Dermis microvascular lymphatic vessel endothelial cell (primary cell): ENCODE data around the gene TRIM49B. TPM values are rescaled to one million over a fixed set of nuclear protein-coding genes. Genes with fewer than 3 reads are reported as not detected.
"Not testable (repeated sequence)": the region's sequence is repeated elsewhere in the genome, so short reads cannot be mapped to it uniquely, and the experiment has no call there.

ENCODE experiments used
- DNase-seq, 2 donors: peaks; one replicate each; pipeline versions ENCODE4 v3.0.0 to v3.0.0-alpha.2; 2010; ENCODE audit warnings: low read depth in 2 of 2
- total RNA-seq: library from RNA; depleted of rRNA; stranded (reverse); fragments of >200 nt; gene quantifications from 2 replicates; pipeline ENCODE4 v1.2.1, GENCODE V29; 2014

The TRIM49B gene, protein sequence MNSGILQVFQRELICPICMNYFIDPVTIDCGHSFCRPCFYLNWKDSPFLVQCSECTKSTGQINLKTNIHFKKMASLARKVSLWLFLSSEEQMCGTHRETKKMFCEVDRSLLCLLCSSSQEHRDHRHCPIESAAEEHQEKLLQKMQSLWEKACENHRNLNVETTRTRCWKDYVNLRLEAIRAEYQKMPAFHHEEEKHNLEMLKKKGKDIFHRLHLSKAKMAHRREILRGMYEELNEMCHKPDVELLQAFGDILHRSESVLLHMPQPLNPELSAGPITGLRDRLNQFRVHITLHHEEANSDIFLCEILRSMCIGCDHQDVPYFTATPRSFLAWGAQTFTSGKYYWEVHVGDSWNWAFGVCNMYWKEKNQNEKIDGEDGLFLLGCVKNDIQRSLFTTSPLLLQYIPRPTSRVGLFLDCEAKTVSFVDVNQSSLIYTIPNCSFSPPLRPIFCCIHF
- total RNA-seq: not detected in 2 replicates

DNA sequence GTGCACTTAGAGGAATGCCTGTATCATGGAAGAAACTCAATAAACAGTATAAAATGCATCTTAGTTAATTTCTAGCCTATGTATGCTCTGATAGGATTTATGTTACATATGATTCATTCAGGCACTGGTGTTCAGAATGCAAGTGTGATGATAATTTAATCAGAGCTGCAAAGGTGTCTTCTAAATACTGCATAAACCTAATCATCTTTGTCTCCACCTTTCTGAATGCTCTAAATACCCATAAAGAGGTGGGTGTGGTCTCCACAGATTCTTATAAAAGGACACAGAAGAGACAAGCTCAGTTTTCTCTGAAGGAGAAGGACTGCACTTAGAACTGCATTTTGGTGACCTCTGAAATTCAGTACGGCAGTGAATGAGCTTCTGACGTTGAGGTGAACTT is at the start of gene TRIM49B:
TRIM49B (plus strand) TSS at position 301 of the 400 bp plus-strand sequence. CDS start 2,777 bp downstream, outside the sequence.
- not testable (repeated sequence) for DNase-seq

DNA sequence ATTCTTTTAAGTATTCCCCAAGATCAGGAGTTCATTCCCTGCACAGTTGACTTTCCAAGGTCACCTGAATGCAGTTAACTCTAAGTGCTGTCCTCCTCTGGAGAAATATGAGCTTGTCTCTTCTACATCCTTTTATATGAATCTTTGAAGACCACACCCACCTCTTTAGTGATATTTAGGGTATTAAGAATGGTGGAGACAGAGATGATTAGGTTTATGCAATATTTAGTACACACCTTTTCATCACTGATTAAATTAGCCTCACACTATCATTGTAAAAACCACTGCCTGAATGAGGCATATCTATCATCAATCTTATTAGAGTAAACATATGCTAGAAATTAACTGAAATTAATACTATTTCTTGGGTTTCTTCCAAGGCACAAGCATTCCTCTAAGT is 44.8 kb upstream of the TRIM49B start, which contains the start of gene TRIM51G:
TRIM51G (minus strand) TSS at position 101 of the 400 bp plus-strand sequence. CDS start 2,190 bp downstream, outside the sequence.
- DNase-seq: not testable (repeated sequence)

DNA sequence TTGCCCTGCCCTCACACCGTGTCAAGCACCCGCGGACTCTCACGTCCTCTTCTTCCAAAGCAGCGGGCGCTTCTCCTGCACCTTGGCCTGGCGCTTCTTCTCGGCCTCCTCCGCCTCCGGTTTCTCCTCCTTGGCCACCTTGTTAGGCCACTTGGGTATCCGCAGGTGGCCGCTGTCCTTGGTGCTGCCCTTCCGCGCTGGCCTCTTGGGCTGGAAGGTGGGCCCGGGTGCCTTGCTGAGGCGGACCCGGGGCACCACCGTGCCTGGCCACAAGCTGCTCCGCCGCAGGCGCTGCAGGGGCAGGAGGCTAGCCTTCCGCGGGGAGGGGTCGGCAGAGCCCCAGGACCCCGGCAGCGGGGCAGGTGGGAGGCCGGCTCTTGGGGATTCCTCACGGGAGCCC is 19.6 kb downstream of the TRIM49B start:
- not testable (repeated sequence) for DNase-seq

DNA sequence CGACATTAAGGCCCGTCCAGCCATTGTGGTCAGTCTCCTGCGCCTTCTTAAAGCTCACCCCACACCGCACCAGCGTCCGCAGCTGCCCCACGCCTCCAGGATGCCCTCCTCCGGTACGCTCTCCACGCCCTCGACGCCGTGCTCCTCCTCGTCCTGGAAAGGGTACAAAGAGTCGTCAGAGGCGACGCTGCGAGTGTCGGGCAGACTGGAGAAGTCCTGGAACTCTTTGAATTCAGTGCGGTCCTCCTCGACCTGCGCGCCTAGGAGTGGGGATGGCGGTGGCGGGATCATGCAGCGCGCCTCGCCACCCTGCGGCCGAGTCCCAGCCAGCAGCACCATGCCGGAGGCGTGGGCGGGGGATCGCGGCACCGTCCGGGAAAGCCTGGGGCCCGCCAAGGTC is 21.2 kb downstream of the TRIM49B start:
- not testable (repeated sequence) for DNase-seq

DNA sequence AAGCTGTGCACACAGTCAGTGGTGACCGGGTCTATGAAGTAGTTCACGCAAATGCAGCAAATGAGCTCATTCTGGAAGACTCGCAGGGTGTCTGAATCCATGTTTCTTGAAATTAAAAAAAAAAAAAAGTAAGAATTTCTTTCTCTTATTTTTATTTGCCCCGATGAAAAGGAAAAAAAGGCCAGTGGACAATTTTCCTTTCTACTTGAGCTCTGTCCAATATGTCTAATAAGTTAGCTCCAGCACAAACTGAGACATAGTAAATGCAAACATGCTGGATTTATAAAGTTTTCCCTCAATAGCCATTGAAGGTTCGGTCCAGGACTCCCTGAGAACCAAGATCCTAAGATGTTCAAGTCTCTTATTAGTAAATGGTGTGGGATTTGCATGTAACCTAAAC is 30.4 kb downstream of the TRIM49B start, which contains the start of gene TRIM64C:
TRIM64C (minus strand) TSS at position 101 of the 400 bp plus-strand sequence; CDS start at position 101, 0 bp downstream.
- not testable (repeated sequence) for DNase-seq

DNA sequence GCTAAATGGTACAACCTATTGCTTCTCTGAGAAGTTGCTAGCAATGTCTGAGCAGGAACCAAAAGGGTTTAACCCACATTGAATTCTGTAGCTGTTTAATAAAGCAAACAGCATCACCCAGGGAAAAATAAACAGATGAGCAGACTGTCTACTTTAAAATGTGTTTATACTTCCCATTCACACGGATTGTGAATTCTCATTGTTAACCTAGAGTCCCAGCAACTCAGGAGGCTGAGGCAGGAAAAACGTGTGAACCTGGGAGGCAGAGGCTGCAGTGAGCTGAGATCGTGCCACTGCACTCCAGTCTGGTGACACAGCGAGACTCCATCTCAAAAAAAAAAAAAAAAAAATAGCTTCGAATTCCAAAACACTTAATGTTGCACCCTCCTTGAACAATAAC is 41.3 kb downstream of the TRIM49B start:
- not testable (repeated sequence) for DNase-seq

Other genes starting within 250 kb of the TRIM49B start
- not detected in 2 replicates for gene TRIM51G, start 44.9 kb upstream of the TRIM49B start, total RNA-seq
- gene TRIM64C, start 30.3 kb downstream of the TRIM49B start, total RNA-seq: not detected in 2 replicates
- gene FOLH1, start 179.8 kb downstream of the TRIM49B start, total RNA-seq: under 0.01 TPM in 1 of 2 replicates, not detected in the other